IMR-90 (cell line): Measurements from ENCODE around the gene FRMD1. TPM values are rescaled to one million over a fixed set of nuclear protein-coding genes. Genes with fewer than 3 reads are reported as not detected.

Experiments used
- ATAC-seq: fragments of 200-7000 bp; cut with Tn5 transposase; 2 replicates; pipeline ENCODE4 v1.9.1; 2020; ENCODE audit warnings: low read depth, mild to moderate bottlenecking, moderate library complexity
- BruUV-seq: library from RNA; stranded (reverse); fragments of 400-500 nt; replicated peaks from 2 replicates; lab custom pipeline; 2021; lab: Mats Ljungman, UMichigan
- CTCF ChIA-PET: fragments of 300-600 bp; formaldehyde crosslinking; extraction: SDS; loops from one replicate; lab custom pipeline; 2021; ENCODE audit warnings: antibody characterized with exemption; lab: Yijun Ruan, JAX
- POLR2A ChIA-PET: fragments of 300-600 bp; sonication (Branson Sonifier 250); formaldehyde crosslinking; loops from one replicate; lab custom pipeline; 2022; ENCODE audit warnings: antibody characterized with exemption; ENCODE audit not compliant: unreplicated experiment; lab: Charles Lee
- DNase-seq: peaks from one replicate; pipeline ENCODE4 v3.0.0; 2013
- H2AFZ ChIP-seq: replicated peaks from 2 replicates; pipeline ENCODE3; 2013; ENCODE audit warnings: low read length, mild to moderate bottlenecking; ENCODE audit not compliant: poor library complexity
- H2AK5ac ChIP-seq: 2 replicates; pipeline ENCODE4 v1.6.1; 2013; ENCODE audit warnings: low read depth, low read length, inconsistent platforms
- H2AK9ac ChIP-seq: replicated peaks from 2 replicates; pipeline ENCODE3; 2013; ENCODE audit warnings: mild to moderate bottlenecking, low read depth, low read length, moderate library complexity; ENCODE audit not compliant: poor library complexity
- H2BK120ac ChIP-seq: 2 replicates; pipeline ENCODE4 v1.6.1; 2013; ENCODE audit warnings: low read depth, low read length, inconsistent platforms
- H2BK15ac ChIP-seq: 3 replicates; pipeline ENCODE4 v1.6.1; 2013; ENCODE audit warnings: low read depth, low read length, inconsistent platforms
- H2BK20ac ChIP-seq: 2 replicates; pipeline ENCODE4 v1.6.1; 2013; ENCODE audit warnings: low read depth, mild to moderate bottlenecking, inconsistent platforms, low read length, moderate library complexity
- H2BK5ac ChIP-seq: 2 replicates; pipeline ENCODE4 v1.6.1; 2013; ENCODE audit warnings: mild to moderate bottlenecking, low read depth, low read length, inconsistent platforms; ENCODE audit not compliant: poor library complexity, severe bottlenecking
- H3K14ac ChIP-seq: replicated peaks from 2 replicates; pipeline ENCODE4 v1.6.1; 2013; ENCODE audit warnings: low read depth, low read length, inconsistent platforms
- H3K18ac ChIP-seq: 2 replicates; pipeline ENCODE4 v1.6.1; 2013; ENCODE audit warnings: low read depth, low read length, control low read depth
- H3K23ac ChIP-seq: 2 replicates; pipeline ENCODE4 v1.6.1; 2013; ENCODE audit warnings: low read depth, low read length, inconsistent platforms
- H3K27ac ChIP-seq: 2 replicates; pipeline ENCODE4 v1.5.1; 2013; ENCODE audit warnings: mild to moderate bottlenecking, control low read depth, low read length; ENCODE audit not compliant: insufficient read depth
- H3K27me3 ChIP-seq: 2 replicates; pipeline ENCODE4 v1.6.1; 2013; ENCODE audit warnings: low read length; ENCODE audit not compliant: control insufficient read depth, insufficient read depth
- H3K36me3 ChIP-seq: 2 replicates; pipeline ENCODE4 v1.6.1; 2013; ENCODE audit warnings: low read length, mixed read lengths; ENCODE audit not compliant: control insufficient read depth, insufficient read depth
- H3K4ac ChIP-seq: 2 replicates; pipeline ENCODE4 v1.6.1; 2013; ENCODE audit warnings: low read depth, low read length, inconsistent platforms
- H3K4me1 ChIP-seq: 2 replicates; pipeline ENCODE4 v1.6.1; 2013; ENCODE audit warnings: low read length, mixed read lengths; ENCODE audit not compliant: control insufficient read depth, insufficient read depth
- H3K4me2 ChIP-seq: 2 replicates; pipeline ENCODE4 v1.6.1; 2013; ENCODE audit warnings: low read depth, mild to moderate bottlenecking, control low read depth, low read length, moderate library complexity
- H3K4me3 ChIP-seq: 2 replicates; pipeline ENCODE4 v1.5.1; 2013; ENCODE audit warnings: low read depth, mild to moderate bottlenecking, control low read depth, low read length, moderate library complexity; ENCODE audit not compliant: insufficient read depth
- H3K56ac ChIP-seq: 2 replicates; pipeline ENCODE4 v1.6.1; 2013; ENCODE audit warnings: low read length, inconsistent platforms; ENCODE audit not compliant: insufficient read depth; ENCODE audit errors: extremely low read depth
- H3K79me1 ChIP-seq, 2 experiments: 2 replicates each; pipeline ENCODE4 v1.6.1; 2013; ENCODE audit warnings: low read length in 2 of 2, inconsistent platforms in 1 of 2, low read depth in 1 of 2
- H3K9ac ChIP-seq: 2 replicates; pipeline ENCODE4 v1.6.1; 2013; ENCODE audit warnings: low read depth, low read length, control low read depth
- H3K9me1 ChIP-seq: 2 replicates; pipeline ENCODE4 v1.6.1; 2013; ENCODE audit warnings: low read length, inconsistent platforms; ENCODE audit not compliant: insufficient read depth
- H3K9me3 ChIP-seq: 2 replicates; pipeline ENCODE4 v1.6.1; 2013; ENCODE audit warnings: low read length; ENCODE audit not compliant: control insufficient read depth, insufficient read depth
- H4K20me1 ChIP-seq: 2 replicates; pipeline ENCODE4 v1.6.1; 2013; ENCODE audit warnings: low read length, inconsistent platforms; ENCODE audit not compliant: insufficient read depth
- H4K5ac ChIP-seq: 2 replicates; pipeline ENCODE4 v1.6.1; 2013; ENCODE audit warnings: mild to moderate bottlenecking, low read depth, low read length, control low read depth
- H4K8ac ChIP-seq, 2 experiments: 2 replicates each; pipeline ENCODE4 v1.6.1; 2013; ENCODE audit warnings: low read depth in 2 of 2, low read length in 2 of 2, control low read depth in 1 of 2, inconsistent platforms in 1 of 2
- H4K91ac ChIP-seq: 2 replicates; pipeline ENCODE4 v1.6.1; 2013; ENCODE audit warnings: low read depth, low read length, inconsistent platforms; ENCODE audit not compliant: insufficient read depth
- BHLHE40 ChIP-seq: fragments of 150-350 bp; IDR thresholded peaks from 2 replicates; pipeline ENCODE4 v1.6.1; 2016; ENCODE audit warnings: mild to moderate bottlenecking, low read depth, low read length
- CEBPB ChIP-seq: IDR thresholded peaks from 2 replicates; pipeline ENCODE4 v1.6.1; 2012; ENCODE audit warnings: low read depth, low read length, improper control_type of control experiment
- CHD1 ChIP-seq: IDR thresholded peaks from 2 replicates; pipeline ENCODE4 v1.6.1; 2012; ENCODE audit warnings: low read depth, low read length, improper control_type of control experiment
- FOS ChIP-seq: fragments of 150-350 bp; IDR thresholded peaks from 2 replicates; pipeline ENCODE4 v1.6.1; 2016; ENCODE audit warnings: low read depth, low read length
- MAFK ChIP-seq: IDR thresholded peaks from 2 replicates; pipeline ENCODE4 v1.6.1; 2012; ENCODE audit warnings: low read depth, low read length, improper control_type of control experiment
- MAZ ChIP-seq: IDR thresholded peaks from 2 replicates; pipeline ENCODE4 v1.6.1; 2012; ENCODE audit warnings: low read depth, mild to moderate bottlenecking, low read length, improper control_type of control experiment, moderate library complexity, borderline replicate concordance
- MXI1 ChIP-seq: IDR thresholded peaks from 2 replicates; pipeline ENCODE4 v1.6.1; 2012; ENCODE audit warnings: low read depth, mild to moderate bottlenecking, low read length, moderate library complexity, borderline replicate concordance
- NFE2L2 ChIP-seq: fragments of 150-350 bp; IDR thresholded peaks from 2 replicates; pipeline ENCODE4 v1.6.1; 2016; ENCODE audit warnings: low read depth, mild to moderate bottlenecking, low read length
- POLR2A ChIP-seq: IDR thresholded peaks from 2 replicates; pipeline ENCODE4 v1.6.1; 2012; ENCODE audit warnings: mild to moderate bottlenecking, low read depth, low read length
- RAD21 ChIP-seq: IDR thresholded peaks from 2 replicates; pipeline ENCODE4 v1.6.1; 2012; ENCODE audit warnings: low read length, improper control_type of control experiment
- RCOR1 ChIP-seq: IDR thresholded peaks from 2 replicates; pipeline ENCODE4 v1.6.1; 2012; ENCODE audit warnings: mild to moderate bottlenecking, low read length, improper control_type of control experiment; ENCODE audit not compliant: insufficient replicate concordance
- RFX5 ChIP-seq: IDR thresholded peaks from 2 replicates; pipeline ENCODE4 v1.8.0; 2012; ENCODE audit warnings: low read depth, mild to moderate bottlenecking, low read length, moderate library complexity
- SMC3 ChIP-seq: fragments of 150-350 bp; IDR thresholded peaks from 2 replicates; pipeline ENCODE4 v1.6.1; 2016; ENCODE audit warnings: low read depth, mild to moderate bottlenecking, antibody characterized with exemption, low read length, moderate library complexity
- WGBS, 2 experiments: methylation state at CpG; one replicate each; pipeline versions ENCODE4 v1.1.5 to v1.1.7; 2013; ENCODE audit warnings: missing lambda C conversion rate in 2 of 2; ENCODE audit not compliant: insufficient read length in 1 of 2; ENCODE audit errors: extremely low coverage in 2 of 2; 5-methylcytosine and 5-hydroxymethylcytosine counted together
- dilution Hi-C: fragments of 300-500 bp; cut with HindIII; formaldehyde crosslinking; loops from one replicate; pipeline ENCODE4 v1.14.3; 2018; ENCODE audit warnings: low sequenced_read_pairs; ENCODE audit not compliant: unreplicated experiment
- in situ Hi-C: fragments of 300-500 bp; cut with MboI; formaldehyde crosslinking; loops from 3 replicates; pipeline ENCODE4 v1.14.3; 2019; ENCODE audit warnings: low sequenced_read_pairs, inconsistent platforms, mixed read lengths
- intact Hi-C: fragments of 100-400 bp; cut with micrococcal nuclease; formaldehyde crosslinking; loops from 2 replicates; pipeline ENCODE4 v1.10.0; 2022
- polyA plus RNA-seq, 3 experiments: library from polyadenylated mRNA; depleted of rRNA; stranded (reverse); fragments of >200 nt; gene quantifications; 2 replicates each; pipeline ENCODE4 v1.2.3, GENCODE V29; 2012; ENCODE audit warnings: low replicate concordance in 1 of 3
- total RNA-seq: library from RNA; depleted of rRNA; stranded (reverse); fragments of >200 nt; gene quantifications from 2 replicates; pipeline ENCODE4 v1.2.3, GENCODE V29; 2012
- TF ChIP-seq, protein P1 (sequence below): fragments of 150-350 bp; IDR thresholded peaks from 2 replicates; pipeline ENCODE4 v1.6.1; 2016; ENCODE audit warnings: low read depth, mild to moderate bottlenecking, low read length, moderate library complexity, borderline replicate concordance
- TF ChIP-seq, protein P2 (sequence below): conservative IDR thresholded peaks from 2 replicates; pipeline ENCODE4 v1.5.1; 2012; ENCODE audit warnings: mild to moderate bottlenecking, low read depth, low read length, improper control_type of control experiment
- TF ChIP-seq, protein P3 (sequence below): fragments of 150-350 bp; IDR thresholded peaks from 2 replicates; pipeline ENCODE4 v1.6.1; 2017; ENCODE audit warnings: mild to moderate bottlenecking, antibody characterized with exemption, low read length, low read depth

Gene FRMD1
- total and polyA plus RNA-seq, 2 of the 4 experiments (the other 2 are of a cell fraction): not detected

DNA sequence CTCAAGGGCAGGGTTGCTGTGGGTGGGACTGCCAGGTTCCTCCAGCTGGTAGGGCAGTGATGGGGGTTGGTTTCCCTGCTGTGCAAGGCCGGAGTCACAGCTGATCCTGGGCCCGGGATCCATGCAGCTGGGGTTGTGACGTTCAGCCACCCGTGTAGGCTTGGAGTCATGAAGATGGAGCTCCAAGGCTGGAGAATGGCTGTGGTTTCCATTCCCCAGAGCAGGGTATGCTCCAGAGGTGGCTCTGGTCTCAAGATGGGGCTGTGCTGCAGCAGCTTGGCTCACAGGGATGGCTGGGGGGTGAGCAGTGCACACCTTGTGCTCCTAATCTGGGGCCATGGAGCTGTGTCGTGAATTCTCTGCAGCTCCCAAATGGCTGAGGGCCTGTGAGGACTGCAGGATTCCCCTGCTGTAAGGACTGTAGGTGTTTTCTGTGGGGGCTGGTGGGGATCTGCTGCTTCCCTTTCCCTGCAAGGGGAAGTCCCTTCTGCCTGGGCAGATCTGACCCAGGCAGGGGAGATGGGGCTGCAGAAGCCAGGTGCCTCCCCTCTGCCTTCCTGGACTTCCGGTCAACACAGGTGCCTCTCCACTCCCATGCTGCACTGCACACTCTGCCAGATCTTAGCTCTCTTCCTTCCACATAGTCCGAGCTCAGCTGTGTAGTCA is 65.6 kb downstream of the FRMD1 start:
- intact Hi-C loops: no loop called here
- Histone ChIP-seq H2AK9ac (no peak overlapping the region), H2AK5ac (no peak overlapping the region), H2BK15ac (no peak overlapping the region), H3K9me3 (peaks cover 25% of the 10 kb centered on the region), H3K27me3 (peaks cover 10% of the 10 kb centered on the region), H4K91ac (no peak overlapping the region), H3K4me1 (no peaks in the 10 kb centered on the region), H3K18ac (no peak overlapping the region), H2BK5ac (no peak overlapping the region), H3K4me2 (no peak overlapping the region), H3K79me1 (no peaks in the 10 kb centered on the region), H4K5ac (no peak overlapping the region), H2BK20ac (no peak overlapping the region), H2AFZ (no peak overlapping the region), H3K56ac (no peak overlapping the region), H3K9ac (no peak overlapping the region), H3K4me3 (no peak overlapping the region), H2BK120ac (no peak overlapping the region), H4K20me1 (no peaks in the 10 kb centered on the region), H3K27ac (no peak overlapping the region), H3K9me1 (no peaks in the 10 kb centered on the region), H3K23ac (no peak overlapping the region), H4K8ac (no peak overlapping the region), H3K14ac (no peak overlapping the region), H3K36me3 (no peaks in the 10 kb centered on the region), H3K4ac (no peak overlapping the region)
- ATAC-seq: no peak
- no TSS peak for BruUV-seq
- ChIA-PET CTCF (no interaction called here), POLR2A (no interaction called here)
- dilution Hi-C loops: no loop called here
- in situ Hi-C loops: no loop called here
- no peak for DNase-seq
- no peak for TF ChIP-seq RCOR1
- no peak for TF ChIP-seq POLR2A
- no peak for TF ChIP-seq RAD21
- TF ChIP-seq, protein P1, sequence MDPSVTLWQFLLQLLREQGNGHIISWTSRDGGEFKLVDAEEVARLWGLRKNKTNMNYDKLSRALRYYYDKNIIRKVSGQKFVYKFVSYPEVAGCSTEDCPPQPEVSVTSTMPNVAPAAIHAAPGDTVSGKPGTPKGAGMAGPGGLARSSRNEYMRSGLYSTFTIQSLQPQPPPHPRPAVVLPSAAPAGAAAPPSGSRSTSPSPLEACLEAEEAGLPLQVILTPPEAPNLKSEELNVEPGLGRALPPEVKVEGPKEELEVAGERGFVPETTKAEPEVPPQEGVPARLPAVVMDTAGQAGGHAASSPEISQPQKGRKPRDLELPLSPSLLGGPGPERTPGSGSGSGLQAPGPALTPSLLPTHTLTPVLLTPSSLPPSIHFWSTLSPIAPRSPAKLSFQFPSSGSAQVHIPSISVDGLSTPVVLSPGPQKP: no peak
- TF ChIP-seq SMC3: no peak
- no peak for TF ChIP-seq CHD1
- TF ChIP-seq MXI1: no peak
- no peak for TF ChIP-seq MAFK
- TF ChIP-seq CEBPB: no peak
- no peak for TF ChIP-seq MAZ
- TF ChIP-seq RFX5: no peak
- no peak for TF ChIP-seq BHLHE40
- TF ChIP-seq NFE2L2: no peak
- TF ChIP-seq, protein P2, sequence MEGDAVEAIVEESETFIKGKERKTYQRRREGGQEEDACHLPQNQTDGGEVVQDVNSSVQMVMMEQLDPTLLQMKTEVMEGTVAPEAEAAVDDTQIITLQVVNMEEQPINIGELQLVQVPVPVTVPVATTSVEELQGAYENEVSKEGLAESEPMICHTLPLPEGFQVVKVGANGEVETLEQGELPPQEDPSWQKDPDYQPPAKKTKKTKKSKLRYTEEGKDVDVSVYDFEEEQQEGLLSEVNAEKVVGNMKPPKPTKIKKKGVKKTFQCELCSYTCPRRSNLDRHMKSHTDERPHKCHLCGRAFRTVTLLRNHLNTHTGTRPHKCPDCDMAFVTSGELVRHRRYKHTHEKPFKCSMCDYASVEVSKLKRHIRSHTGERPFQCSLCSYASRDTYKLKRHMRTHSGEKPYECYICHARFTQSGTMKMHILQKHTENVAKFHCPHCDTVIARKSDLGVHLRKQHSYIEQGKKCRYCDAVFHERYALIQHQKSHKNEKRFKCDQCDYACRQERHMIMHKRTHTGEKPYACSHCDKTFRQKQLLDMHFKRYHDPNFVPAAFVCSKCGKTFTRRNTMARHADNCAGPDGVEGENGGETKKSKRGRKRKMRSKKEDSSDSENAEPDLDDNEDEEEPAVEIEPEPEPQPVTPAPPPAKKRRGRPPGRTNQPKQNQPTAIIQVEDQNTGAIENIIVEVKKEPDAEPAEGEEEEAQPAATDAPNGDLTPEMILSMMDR: no peak
- TF ChIP-seq, protein P3, sequence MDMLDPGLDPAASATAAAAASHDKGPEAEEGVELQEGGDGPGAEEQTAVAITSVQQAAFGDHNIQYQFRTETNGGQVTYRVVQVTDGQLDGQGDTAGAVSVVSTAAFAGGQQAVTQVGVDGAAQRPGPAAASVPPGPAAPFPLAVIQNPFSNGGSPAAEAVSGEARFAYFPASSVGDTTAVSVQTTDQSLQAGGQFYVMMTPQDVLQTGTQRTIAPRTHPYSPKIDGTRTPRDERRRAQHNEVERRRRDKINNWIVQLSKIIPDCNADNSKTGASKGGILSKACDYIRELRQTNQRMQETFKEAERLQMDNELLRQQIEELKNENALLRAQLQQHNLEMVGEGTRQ: no peak
- no peak for TF ChIP-seq FOS
- WGBS, 2 experiments: 88% methylated on average over 3 of the region's 7 CpGs; no CpG with 5 or more reads in 1 of the 2 experiments
